GM18868 (cell line): ENCODE results near the gene PPP2R5E.
"Not testable (repeated sequence)": the region's sequence is repeated elsewhere in the genome, so short reads cannot be mapped to it uniquely, and the experiment has no call there.

Experiments
- ATAC-seq: cut with Tn5 transposase; IDR thresholded peaks from one replicate; pipeline ENCODE4 v1.9.1; 2021; ENCODE audit warnings: mild to moderate bottlenecking, moderate library complexity; ENCODE audit not compliant: unreplicated experiment

The PPP2R5E gene

DNA sequence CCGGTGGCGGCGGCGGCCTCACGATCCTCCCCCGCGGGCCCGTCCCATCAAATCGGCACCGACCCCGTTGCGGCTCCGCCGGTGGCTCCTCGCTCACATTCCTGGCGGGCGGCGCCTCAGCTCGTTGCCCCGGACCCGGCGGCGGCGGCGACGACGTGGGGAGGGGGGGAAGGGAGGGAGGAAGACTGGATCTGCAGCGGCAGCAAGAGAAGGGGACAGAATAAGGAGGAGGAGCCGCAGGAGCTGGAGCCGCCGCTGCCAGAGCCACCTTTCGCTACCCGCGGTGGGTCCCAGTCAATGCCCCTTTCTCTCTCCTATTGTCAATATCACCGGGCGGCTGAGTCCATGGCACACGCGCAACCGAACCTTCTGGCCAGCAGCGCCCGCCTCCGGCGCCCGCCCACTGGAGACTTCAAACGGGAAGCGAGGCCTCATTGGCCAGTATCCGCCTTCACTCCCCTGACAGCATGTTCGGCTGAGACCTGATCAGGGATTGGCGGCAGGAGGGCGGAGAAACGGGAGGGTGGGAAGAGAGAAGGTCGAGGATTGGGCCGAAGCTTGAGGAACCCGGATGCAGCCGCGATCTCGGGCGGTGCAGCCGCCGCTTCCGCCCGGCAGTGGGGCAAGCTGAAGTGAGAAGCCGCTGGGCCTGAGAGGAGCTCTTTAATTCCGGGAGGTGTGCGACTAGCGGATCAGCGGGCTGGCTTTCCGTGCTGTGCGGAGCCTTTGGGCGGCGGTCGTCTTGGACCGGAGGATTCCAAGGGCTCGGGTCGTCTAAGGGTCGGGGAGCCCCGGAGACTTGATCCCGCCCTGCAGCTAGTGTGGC, at the start of gene PPP2R5E:
Gene PPP2R5E, minus strand, starts transcription at position 378 of the 826 bp plus-strand sequence. CDS start 3,692 bp downstream, outside the sequence.
- ATAC-seq, result peak; percentile 97

DNA sequence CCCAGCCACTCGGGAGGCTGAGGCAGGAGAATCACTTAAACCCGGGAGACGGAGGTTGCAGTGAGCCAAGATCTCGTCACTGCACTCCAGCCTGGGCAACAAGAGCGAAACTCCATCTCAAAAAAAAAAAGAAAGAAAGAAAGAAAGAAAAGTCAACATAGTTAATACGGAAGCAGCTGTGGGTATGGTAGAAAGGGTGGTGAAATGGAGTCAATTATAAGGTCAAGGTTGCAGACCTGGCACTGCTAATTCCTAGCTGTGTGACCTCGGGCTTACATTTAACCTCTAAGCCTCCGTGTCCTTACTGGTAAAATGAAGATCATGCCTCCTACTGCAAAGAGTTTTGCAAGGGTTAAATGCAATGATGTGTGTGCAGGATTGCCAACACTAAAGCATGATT, 39.9 kb upstream of the PPP2R5E start:
- ATAC-seq, result not testable (repeated sequence)

DNA sequence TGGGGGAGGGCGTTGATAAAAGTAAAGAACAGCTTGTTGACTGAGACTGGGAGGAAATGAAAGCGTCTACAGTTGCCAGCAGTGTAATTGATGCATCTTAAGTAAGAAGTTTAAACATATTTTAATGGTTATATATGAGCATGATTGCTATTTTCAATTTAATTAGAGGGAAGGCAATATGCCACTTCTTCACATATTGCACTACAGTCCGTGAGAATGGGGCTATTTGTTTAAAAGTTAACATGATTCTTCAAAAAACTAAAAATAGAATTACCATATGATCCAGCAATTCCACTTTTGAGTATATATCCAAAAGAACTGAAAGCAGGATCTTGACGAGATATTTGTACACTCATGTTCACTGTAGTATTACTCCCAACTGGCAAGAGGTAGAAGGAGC, 38.3 kb upstream of the PPP2R5E start:
- ATAC-seq, result no peak

DNA sequence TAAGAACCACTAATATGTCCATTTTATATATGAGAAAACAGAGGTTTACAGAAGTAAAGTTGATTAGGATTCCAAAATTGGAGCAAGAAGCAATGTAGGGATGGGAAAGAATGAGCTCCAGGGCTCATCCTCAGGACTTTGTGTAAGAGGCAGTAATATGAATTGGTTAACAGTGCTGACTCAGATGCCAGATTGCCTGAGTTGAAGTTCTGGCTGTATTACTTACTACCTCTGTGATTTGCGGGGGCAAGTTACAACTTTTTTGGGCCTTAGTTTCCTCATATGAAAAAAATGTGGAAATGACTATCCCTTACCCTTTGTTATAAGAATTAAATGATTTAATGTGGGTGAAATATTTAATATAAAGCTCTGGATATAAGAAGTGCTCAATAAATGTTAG, 35.1 kb upstream of the PPP2R5E start:
- no peak for ATAC-seq

DNA sequence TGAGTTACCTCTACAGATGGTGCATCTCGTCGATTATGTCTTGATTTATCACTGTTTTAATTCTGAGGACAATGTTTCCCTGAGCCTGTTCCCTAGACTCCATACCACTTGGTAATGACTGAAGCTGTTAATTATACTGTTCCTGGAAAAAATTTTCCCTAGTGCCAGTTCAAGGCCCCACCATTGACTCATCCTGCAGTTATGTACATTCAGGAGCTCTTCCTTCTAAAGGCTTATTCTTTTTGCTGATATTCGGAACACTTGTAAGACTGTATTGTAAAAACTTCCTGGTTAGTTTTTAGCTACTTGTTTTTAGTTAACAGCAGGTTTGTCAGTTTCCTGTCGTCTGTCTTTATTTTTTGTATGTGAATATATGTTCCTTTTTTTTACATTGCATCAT, 30.4 kb upstream of the PPP2R5E start:
- no peak for ATAC-seq

DNA sequence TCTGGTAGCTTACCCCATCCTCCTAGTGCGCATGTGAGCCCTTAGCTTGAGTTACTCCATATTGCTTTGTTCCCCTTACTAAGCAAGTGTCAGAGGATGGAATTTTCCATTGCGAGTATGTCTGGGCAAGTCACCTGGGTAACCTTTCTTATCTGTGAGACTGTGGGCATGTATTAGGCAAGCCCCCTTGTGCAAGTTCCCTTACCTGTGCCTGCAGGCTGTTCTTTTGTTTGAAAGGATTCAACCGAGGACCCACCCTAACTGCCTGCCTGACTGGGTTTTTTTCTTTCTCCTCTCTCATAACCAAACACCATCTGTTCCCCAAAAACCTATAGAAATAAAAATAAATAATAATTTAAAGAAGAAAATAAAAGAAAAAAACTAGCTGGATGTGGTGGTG, 22.3 kb upstream of the PPP2R5E start:
- no peak for ATAC-seq

DNA sequence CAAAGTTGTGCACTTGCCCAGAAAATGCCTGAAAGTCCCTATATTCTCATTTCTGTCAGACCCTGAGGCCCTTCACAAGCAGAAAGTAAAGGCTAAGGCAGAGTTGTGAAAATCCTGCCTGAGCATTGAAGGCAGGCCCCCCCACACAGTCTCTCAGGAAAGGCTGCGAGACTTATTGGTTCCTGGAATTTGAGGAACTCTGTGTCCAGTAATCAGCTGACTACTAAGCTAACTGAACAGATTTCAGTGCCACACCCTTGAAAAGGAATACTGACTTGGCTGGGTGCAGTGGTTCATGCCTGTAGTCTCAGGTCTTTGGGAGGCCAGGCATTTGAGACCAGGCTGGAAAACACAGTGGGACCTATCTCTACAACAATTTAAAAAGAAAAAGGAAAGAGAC, 21.1 kb upstream of the PPP2R5E start:
- ATAC-seq, result no peak

DNA sequence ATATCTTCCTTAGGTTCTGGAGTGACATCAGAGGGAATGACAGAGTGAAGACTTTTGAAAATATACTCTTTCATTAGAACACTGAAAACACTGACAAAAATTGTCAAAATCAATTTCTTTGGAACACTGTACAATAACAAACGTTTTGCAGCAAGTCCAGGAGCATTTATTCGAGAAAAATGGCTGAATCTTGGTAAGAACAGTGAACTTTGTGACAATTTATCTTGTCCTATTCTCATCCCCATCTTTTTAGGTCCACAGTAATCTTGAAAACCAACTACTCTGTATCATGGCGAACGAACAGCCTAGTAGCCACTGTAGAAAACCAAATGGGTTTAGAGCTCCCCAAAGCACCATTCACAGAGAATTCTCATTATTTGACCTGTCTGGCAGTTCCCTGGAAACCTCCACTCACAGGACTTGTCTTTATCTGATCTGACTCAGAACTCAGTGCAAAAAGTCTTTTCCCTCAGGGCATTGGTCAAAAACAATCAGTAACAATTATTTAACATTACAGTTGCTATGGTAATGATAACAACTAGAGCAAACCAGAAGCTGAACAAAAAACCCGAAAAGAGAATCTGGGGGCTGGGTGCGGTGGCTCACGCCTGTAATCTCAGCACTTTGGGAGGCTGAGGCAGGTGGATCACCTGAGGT, 20.3 kb upstream of the PPP2R5E start:
- ATAC-seq, result no peak

DNA sequence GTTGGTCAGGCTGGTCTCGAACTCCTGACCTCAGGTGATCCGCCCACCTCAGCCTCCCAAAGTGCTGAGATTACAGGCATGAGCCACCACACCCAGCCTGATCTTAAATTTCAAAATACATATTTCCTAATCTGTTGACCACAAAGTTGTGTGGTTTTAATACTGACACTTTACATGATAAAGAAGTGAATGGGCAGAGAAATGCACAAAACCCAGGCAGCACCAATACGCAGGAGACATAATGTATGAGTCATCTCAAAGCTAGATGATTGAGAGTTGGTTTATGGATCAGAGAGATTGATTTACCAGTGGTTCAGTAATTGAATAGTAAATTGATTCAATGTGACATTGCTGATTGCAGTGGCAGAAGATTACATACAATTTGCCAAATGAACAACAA, 19.2 kb upstream of the PPP2R5E start:
- no peak for ATAC-seq

DNA sequence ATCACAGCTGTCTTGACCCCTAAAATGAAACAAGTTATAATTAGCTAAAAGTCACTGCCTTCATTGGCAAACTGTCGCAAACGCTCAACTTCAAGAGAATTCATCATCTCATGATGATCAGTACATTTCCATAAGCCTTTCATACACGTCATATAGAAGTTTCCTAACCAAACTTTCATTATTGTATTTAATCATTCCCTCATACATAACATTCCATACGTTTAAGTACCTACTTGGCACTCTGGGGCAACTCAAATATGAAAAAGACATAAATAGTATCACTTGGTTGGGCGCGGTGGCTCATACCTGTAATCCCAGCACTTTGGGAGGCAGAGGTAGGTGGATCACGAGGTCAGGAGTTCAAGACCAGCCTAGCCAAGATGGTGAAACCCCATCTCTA, 12.4 kb upstream of the PPP2R5E start:
- no peak for ATAC-seq

DNA sequence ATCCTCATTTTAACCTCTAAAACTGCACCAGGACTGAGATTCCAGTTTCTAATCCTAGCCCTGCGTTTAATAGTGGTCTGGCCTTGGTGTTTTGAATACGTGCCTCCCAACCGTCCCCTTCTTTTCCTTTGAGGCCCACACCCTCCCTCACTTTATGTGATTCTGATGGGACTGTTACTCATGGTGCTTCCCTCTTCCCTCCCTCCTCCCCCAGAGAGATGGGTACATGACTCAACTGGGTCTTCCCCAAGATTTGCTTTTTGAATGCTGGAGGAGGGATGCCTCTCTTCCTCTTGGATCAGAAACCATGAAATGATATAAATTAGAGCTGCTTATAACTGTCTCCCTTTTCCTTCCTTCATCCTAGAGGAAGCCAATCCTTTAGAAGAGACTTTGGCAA, 8.2 kb upstream of the PPP2R5E start:
- ATAC-seq, result peak; percentile 61

DNA sequence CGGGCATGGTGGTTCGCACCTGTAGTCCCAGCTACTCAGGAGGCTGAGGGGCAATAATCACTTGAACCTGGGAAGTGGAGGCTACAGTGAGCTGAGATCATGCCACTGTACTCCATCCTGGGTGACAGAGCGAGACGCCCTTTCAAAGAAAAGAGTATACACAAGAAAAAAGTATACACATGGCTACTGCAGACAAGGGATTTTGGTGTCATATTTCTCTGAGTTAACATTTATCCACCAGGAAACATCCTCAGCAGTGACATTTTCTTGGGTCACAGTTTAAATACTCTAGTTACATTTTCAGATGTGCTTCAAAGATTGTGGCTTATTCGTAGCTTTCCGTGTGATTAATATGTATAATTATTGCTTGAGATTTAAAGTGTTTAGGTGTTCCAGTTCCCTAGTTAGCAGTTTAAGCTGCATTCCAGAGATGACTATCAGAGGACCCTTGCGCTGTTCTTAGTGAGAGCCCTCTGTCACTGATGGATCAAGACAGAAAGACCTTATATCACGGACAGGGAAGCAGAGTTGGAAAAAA, 4.7 kb upstream of the PPP2R5E start:
- no peak for ATAC-seq

DNA sequence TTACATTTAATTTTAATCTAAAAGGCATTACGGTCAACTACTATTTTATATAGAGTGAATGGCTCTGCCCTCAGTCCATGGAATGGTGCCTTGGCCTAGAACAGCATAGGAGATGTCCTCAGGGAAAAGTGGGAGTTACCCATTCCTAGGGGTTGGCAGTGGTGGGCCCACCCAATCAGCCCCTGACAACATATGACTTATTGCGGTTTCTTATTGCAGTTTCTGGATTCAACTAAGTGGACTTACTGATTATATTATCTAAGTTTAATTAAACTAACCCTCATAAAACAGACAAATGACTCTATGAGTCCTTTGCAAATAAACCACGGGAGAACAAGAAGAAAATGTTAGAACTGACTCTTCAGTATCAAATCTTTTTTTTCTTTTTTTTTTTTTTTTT, 2.3 kb upstream of the PPP2R5E start:
- no peak for ATAC-seq

DNA sequence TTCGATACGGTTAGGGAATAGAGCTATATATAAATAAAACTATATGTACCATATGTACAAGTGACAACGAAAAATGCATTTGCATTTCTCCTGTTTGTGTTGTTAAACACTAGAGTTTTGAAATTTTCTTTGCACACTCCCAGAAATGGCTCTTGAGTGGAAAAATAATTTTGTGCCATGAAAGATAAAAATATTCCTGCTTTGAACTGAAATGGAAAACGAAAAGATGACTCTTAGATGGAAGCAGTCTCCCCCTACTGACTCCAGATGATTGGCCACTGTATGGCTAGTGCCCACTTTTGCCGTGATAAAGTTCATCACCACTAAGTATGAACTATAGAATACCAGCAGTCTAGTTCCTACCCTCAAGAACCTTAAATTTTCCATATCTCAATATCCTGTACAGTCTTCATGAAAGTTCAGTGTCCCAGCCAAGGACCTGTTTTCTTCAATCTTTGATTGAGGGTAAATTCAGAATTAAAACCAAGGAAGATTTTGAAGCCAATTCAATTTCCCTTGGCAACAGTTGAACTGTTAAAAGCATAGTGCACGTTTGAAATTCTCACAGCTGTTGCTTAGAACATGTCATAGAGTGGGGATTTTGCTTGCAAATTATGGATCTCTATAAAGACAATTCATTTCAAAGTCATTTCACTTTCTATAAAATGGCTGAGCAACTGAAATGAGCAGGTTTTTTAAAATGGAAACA, 1.6 kb upstream of the PPP2R5E start:
- ATAC-seq, result no peak

DNA sequence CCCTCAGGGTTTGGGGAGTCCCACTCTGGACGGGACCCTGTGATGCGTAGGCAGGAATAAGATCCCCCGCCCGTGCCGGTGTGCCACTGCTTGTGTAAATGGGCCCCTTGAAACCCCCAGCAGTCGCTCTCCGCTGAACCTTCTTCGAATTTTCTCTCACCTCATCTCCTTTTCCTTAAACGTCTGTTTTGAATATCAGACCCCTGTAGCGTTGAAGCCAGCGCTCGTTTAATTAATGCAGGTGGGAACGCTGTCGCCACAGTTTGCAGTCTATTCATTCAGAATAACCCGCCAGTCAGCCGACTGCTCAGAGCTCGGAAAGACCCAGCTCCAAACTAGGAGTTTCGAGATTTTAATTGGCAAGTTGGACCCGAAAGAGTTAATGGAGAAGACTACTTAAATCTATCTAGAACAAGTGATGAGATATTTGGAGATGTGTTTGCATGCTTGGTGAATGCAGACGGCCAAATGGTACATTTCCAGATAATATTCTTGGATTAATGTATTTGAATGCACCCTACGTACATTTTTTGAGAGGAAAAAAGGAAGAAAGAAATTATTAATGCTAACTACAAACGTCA, 739 bp upstream of the PPP2R5E start:
- peak; percentile 27 for ATAC-seq

DNA sequence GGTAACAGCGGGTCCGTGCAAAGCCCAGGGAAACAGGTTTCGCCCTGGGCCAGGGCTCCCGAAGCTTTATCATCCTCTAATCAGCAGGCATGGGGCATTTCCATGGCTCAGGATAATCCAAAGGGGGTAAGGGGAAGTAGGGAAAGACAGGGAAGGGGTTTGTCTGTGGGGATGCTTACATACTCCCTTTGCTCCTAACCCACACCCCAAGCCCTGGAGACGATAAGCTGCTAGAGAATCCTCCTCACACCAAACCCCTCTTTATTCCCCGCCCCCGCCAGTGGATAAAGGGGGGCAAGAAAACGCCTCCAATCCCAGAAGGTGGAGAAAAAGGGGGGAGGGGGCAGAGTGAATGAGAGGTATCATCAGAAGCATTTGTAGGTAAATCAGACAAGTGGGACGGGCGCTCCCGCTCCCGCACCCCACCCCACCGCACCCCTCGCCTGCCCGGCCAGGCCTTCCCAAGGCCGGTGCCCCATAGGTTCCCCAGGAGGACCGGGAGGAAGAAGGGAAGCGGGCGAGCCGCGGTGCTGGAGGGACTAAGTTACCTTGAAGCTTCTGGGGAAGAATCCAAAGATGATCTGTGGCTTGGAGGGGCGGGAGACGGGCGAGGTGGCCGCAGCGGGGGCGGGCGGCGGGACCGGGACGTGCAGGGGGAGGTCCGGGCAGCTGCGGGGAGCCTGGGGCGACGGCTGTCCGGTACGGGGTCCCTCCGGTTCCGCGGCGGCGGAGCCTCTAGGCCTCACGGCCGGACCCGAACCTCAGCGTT, 762 bp downstream of the PPP2R5E start:
- ATAC-seq, result peak; percentile 0

DNA sequence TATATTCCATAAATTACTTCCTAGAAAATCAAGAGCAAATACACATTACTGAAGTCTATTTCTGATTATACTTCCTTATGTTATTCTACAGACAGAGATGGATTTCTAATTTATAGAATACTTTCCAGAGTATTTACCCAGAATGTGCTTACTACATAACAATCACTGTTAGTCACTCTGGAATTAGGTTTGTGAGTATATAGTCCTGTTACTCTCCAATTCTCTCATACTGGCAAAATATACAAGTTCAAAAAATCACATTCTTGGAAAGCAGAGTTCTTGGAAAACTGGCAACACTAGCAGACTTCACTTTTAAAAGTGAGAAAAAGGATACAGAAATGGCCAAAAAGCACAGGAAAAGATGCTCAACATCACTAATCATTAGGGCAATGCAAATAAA, 7.3 kb downstream of the PPP2R5E start:
- ATAC-seq, result no peak

DNA sequence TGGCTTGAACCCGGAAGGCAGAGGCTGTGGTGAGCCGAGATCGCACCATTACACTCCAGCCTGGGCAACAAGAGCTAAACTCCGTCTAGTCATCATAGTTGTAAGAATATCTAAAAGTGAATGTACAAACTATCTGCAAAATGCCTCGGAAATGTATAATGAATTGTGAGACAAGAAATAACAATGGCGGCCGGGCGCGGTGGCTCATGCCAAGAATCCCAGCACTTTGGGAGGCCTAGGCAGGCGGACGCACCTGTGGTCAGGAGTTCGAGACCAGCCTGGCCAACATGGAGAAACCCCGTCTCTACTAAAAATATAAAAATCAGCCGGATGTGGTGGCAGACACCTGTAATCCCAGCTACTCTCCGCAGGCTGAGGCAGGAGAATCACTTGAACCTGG, 9.7 kb downstream of the PPP2R5E start:
- ATAC-seq, result no peak

DNA sequence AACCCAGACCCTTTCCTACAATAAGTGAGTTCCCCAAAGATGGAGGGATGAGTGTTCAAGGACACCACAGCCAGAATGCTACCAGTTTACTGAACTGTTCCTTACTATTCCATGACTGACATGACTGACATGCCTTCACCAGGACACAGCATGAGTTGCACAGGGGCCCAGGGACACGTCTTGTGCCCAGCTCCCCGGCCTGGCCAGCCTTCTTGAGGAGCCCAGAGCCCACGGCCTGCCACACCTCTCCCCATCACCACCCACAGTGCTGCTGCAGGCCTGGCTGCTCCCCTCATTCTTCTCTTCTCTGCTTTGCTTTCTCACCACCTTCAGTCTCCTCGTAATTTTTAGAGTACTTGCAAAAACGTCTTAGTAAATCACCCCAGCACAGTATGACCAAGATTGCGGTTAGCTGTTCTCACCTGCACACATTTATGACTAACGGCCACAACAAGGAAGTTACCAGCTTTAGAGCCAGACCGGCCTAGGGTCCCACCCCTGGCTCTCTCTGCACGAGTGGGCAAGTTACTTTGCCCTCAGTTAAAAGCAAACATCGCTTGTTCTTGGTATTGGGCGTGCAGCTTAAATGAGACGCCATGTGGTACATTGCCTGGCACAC, 18.5 kb downstream of the PPP2R5E start:
- ATAC-seq, result no peak
